Skin of body (tissue), 2 donors: ENCODE data around the gene CNOT2. TPM values are rescaled to one million over a fixed set of nuclear protein-coding genes. Genes with fewer than 3 reads are reported as not detected.

Experiments used
- DNase-seq: peaks from one replicate; lab custom pipeline; 2025; lab: John Stamatoyannopoulos, UW
- total RNA-seq: library from RNA; depleted of rRNA; stranded (reverse); fragments of >200 nt; gene quantifications from one replicate; pipeline ENCODE4 v1.2.3, GENCODE V29; 2014

Gene CNOT2
- total RNA-seq, 1 donor from 2014 or later: 182 TPM

DNA sequence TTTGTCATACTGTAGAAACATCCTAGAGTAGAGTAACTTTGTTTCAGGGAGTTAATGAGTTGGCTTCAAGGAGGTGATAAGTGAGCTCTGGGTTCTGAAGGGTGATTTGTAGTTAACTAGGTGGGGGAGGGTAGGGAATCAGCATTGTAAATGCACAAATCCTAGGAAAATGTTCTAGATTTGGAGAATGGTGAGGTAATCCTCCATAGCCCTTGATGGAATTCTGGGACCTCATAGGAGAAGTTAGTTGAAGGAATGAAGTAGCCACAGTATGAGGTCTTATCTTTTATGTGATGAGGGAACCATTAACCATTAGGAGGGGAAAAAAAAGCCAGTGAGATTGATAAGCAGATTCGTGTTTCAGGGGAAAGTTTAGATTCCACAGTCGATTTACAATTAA lies 8.0 kb downstream of the CNOT2 start:
- no peak for DNase-seq

DNA sequence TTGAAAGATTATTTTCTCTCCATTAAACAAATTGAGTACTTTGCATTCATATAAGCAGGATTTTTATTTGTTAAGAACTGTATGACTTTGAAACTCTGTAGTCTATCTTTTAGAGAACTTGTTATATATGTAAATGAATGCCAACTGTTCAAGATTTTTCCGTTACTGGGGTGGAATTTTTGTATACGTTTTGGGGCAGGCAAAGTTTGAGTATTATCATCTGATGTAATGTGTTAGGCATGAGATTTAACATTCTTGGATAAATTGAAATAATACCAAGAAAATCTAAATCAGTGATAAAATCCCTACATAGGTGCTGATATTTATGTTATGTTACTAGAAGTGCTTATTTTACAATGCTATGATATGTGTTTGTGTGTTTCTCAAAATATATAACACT lies 8.4 kb downstream of the CNOT2 start:
- DNase-seq: no peak

DNA sequence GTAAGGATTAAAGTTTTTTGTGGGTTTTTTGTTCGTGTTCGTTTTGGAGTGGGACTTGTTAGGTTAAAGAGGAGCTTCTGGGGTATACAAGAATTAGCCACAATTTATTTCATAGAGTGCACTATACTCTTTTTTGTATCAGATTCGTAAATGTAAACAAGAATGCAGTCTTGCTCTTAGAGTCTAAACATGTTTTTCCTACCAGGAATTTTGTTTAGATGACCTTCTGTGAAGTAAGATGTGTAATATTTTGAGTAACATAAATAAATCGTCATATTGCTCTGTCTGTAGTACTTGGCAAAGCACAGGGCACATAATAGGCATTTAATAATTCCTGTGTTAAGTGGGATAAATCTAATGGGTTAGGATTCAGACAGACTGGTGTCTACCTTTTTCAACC lies 9.6 kb downstream of the CNOT2 start:
- no peak for DNase-seq

DNA sequence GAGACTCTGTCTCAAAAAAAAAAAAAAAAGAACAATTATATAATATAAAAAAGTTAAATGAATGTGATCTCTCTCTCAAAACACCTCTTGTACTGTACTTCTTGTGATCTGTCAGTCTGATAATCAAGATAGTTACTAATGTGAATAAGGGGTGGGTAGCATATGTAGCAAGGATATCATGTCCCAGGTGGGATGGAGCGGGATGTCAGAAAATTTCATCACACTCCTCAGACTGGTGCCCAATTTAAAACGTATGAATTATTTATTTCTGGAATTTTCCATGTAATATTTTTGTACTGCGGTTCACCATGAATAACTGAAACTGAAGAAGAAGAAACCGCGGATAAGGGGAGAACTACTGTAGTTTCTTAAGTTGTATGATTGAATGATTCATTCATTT lies 11.0 kb downstream of the CNOT2 start:
- DNase-seq: no peak

DNA sequence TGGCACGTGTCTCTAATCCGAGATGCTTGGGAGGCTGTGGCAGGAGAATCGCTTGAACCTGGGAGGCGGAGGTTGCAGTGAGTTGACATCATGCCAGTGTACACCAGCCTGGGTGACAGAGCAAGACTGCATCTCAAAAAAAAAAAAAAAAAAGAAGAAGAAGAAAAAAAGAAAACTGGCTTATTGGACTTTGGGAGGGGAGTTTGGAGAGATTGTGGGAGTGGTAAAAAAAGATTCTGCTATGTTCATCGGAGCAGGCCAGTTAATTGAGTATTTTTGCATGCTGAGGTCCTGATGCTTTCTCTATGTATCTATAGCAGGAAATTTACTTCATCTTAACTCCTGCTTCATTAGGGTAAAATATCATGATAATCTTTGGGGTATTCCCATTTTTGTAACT lies 11.6 kb downstream of the CNOT2 start:
- DNase-seq: no peak

DNA sequence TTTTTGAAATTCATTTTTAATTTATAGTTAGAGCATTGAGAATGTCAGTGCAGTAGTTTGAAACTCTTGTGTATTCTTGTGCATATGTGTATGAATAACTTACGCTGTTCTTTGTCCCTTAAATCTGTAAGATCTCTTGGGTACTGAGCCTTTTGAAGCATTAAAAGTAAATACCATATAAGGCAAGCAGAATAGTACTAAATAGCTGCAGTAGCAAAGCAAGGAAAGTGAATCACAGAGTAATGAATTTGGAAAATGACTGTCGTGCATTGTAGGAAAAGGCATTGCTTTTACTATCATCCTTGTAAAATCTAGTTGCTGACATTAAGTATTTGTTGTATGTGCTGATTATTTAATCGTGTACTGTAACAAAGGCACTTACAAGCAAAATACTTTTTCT lies 12.1 kb downstream of the CNOT2 start:
- DNase-seq: peak; percentile 9

DNA sequence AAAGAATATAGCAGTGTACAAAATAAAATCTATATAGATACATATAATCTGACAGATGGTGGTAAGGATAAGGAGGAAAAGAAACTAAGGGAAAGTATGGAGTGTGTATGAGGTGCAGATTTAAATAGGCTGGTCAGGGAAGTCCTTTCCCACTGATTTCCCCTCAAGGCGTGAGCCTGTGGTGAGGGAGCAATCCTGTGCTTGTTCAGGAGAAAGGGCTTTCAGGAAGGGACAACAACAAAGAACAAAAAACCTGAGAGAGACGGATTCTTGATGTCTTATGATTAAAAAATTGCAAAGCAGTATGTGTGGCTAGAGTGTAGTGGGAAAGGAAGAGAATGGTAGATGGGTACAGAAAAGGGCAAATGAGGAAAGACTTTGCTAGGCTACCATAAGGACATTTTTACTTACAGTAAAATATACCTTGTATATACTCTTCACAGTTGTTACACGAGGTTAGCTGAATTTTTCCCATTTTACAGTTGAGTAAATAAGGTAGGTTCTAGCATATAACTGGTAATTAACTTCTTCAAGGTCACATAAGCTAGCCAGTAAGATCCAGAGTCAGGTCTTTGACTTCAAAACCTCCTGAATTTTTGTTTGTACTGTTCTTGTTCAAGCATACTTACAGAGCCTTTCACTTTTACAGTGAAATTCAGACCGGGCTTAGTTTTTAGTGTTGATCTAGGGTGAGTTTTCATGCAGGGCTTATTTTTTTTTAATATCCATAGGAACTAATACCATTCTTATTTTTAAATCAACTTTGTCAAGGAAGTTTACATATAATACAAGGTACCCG lies 15.6 kb downstream of the CNOT2 start:
- no peak for DNase-seq

DNA sequence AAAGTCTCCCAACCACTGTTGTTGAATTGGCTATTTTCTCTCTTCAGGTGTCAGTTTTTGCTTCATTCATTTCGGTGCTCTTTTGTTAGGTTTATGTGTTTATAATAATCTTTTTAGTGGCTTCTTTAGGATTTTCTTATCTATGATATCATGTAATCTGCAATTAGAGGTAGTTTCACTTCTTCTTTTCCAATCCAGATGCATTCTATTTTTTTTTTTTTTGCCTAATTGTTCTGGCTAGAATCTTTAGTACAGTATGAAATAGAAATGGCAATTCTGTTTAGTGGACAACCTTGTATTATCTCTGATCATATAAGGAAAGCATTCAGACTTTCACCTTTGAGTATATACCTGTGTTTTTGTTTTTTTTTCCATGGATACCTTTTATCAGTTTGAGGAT lies 17.4 kb downstream of the CNOT2 start:
- DNase-seq: no peak

DNA sequence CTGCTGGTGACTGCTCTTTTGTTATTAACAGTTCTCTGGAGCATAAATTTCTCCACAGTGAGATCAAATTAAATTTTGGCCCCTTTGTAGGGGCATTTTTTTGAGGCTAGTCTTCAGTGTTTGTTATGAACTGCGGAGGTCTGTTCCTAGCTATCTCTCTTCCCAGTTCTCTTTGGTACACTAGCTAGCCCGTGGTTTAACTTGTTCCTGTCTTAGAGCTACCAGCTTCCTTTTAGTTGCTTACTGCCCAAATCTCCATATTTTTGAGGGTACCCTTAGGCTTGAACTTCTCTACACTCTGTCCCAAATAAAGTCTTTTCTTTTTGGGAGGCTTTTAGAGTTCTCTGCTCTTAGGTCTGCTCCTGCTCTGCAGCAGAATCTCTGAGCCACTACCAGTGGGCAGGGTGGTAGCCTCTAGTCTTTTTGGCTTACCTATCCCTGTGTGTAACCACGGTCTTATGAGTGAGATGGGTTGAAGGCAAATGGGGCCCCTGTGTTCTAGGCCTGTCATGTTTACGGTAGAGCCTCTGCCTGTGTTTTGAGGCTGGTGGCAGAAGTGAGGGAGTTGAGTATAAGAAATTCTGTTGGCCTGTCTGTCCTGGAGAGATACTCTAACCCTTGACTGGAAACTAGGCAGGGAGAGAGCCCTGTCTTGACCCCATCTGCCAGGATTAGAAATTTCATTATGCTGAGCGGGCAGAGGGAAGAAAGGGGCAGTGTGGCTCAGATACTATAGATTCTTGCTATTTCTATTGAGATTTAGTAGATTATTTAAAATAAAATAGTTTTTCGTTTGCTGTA lies 21.0 kb downstream of the CNOT2 start:
- DNase-seq: no peak

DNA sequence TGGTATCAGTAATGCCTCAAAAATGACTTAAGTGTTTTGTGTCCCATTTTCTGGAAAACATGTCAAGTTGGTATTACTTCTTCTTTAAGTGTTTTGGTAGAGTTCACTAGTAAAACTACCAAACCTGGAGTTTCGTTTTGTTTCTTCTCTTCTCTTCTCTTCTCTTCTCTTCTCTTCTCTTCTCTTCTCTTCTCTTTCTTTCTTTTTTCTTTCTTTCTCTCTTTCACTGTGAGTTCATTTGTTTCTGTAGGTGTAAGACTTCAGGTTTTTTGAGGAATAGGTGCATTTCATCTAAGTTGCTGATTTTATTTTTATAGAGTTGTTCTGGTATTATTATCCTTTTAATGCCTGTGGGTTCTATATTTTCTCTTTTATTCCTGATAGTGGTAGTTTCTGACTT lies 21.9 kb downstream of the CNOT2 start:
- no peak for DNase-seq

DNA sequence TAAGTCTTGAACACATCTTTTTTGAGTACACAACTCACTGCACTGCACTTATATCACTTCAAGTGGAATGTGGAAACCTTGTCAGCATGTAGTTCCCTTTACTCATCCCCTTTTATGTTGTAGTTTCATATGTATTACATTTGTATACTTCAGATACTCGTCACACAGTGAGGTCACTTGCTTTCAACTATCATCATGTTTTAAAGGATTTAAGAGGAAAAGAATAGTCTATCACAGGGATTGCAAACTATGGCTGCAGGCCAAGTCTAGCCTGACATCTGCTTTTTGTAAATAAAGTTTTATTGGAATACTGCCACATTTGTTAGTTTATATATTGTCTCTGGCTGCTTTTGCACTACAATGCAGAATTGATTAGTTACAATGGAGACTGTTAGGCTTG lies 24.3 kb downstream of the CNOT2 start:
- DNase-seq: no peak

DNA sequence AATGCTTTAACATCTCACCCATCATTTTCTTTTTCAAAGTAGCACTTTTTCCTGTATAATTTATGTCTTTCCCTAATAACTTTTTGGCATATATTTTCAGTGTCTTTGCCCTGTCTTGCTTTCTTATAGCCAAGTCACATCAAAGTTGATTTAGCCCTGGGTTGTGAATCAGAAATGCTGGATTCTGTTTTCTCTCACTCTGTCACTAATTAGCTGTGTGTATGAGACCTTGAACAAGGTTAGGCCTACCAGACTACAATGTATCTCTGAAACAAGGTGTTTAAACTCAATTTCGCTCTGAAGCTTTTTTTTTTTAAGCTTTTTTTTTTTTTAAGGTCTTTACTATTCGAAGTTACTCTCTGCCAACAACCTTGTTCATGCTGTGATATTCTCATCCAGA lies 25.7 kb downstream of the CNOT2 start:
- peak; percentile 54 for DNase-seq

DNA sequence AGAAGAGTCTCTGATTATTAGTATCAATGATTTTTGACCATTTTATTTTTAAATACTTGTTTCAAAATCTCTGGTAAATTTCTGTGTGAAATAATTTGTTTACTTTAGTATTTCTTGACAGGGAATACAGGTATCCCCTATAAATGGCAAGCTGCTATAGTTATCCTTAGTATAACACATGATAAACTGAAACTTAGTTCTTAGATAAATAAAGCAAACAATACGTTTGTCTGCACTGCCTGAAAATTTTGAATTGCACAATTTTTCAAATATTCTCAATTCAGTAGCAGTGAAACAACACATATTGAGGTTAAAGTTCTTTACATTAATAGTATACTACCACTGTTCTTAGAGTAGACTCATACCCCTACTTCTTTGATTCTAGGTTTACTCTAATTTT lies 26.9 kb downstream of the CNOT2 start:
- DNase-seq: no peak

DNA sequence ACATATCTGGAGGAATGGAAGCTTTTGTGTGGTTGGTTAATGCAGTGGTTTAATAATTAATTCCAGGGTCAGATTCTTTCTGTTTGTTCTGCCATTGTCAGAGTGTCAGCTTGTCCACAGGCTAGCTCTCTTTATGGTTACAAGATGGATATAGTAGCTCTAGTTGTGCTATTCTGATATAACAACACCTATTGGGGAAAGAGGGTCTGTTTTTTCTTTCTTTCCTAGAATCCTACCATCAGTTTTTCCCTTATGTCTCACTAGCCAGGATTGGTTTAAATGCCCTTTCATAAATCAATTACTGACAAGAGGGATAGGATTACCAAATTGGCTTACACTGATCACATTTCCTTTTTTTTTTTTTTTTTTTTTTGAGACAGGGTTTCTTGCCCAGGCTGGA lies 27.8 kb downstream of the CNOT2 start:
- no peak for DNase-seq

DNA sequence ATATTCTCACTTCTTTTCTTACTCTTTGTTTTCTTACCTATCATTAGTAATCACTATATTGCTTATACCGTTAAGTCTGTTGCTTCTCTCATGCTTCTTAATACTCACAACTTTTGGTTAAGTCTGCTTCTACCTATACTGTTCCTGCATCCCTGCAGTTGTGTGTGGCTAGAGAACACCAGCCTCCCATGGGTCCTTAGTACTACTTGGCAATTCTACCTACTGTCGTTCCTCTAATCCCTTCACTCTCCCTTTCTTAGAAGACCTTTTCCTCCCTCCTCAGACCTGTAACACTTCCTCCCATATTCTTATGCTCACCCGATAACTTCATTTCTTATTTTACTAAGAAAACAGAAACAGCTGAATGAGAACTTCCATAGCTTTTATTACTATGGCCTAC lies 29.3 kb downstream of the CNOT2 start:
- DNase-seq: no peak

DNA sequence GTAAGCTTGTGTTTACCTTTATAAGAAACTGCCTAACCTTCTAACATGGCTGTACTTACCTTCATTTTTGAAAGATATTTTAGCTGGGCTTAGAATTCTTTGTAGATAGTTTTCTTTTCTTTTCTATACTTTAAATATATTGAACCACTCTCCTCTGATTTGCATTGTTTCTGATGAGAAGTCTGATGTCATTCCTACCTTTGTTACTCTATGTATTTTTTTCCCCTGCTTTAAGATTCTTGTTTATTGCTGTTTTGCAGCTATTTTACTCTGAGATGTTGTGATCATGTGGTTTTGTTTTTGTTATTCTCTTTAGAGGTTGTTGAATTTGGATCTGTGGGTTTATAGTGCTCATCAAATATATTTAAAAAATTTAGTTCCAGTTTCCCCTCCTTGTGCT lies 31.8 kb downstream of the CNOT2 start:
- DNase-seq: no peak

DNA sequence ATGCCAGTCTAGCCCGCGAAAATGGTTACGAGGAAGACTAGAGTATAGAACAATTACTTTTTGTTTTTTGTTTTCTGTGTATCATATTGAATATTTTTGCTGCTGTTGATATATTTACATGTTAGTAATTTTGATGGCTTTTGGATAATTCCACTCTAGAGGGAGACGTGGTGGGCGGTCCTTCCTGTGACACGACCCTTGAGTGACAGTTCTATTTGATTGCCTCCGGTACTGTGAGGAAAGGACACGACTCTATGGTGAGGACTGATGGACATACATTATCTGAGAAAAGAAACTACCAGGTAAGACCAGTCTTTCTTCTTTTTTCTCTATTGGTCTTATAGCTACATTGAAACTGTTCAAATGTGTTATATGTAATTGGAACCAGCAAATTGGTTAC lies 34.7 kb downstream of the CNOT2 start:
- DNase-seq: no peak

DNA sequence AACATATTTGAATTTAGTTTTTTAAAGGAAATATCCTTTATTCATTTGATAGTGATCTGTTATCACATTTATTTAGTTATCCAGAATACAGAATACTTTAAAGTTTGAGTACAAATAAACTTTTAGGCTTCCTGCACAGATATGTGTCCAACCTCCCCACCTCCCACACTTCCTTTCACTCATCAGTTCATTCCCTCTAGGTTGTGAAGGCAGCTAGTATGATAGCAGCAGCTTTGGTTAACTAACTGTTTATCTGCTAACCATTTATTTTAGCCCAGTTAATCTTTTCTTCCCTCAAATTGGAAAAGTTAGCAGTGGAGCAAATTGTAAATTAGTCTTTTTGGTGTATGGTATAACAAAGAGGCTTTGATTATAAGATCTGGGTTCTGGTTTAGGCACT lies 35.7 kb downstream of the CNOT2 start:
- DNase-seq: no peak

DNA sequence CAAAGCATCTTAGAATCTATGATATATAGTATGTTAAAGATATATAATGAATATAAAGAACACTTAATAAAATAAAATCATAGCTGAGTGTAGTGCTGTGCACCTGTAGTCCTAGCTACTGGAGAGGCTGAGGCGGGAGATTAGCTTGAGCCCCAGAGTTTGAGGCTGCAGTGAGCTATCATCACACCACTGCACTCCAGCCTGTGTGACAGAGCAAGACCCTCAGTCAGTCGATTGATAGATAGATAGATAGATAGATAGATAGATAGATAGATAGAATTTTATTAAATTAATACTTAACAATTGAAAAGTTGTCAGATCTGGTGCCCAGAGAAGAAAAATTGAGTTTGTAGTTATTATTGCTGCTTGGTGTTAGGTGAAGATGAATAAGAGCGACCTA lies 40.0 kb downstream of the CNOT2 start:
- DNase-seq: no peak

DNA sequence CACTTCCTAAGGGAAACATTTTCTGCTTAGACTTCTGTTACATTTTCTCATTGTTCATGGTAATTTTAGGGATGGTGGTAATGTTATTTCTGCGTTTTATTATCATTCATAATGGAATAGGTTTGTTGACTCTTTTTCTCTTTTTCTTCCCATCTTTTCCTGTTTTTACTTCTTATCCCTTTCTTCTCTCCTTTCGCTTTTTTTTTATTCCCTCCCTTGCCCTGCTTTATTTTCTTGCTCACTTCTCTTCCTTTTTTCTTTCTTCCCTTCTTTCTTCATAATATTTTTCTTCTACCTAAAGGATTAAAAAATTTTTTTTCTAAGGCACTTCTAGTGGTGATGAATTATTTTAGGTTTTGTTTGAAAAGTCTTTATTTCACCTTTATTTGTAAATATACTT lies 45.6 kb downstream of the CNOT2 start:
- no peak for DNase-seq

DNA sequence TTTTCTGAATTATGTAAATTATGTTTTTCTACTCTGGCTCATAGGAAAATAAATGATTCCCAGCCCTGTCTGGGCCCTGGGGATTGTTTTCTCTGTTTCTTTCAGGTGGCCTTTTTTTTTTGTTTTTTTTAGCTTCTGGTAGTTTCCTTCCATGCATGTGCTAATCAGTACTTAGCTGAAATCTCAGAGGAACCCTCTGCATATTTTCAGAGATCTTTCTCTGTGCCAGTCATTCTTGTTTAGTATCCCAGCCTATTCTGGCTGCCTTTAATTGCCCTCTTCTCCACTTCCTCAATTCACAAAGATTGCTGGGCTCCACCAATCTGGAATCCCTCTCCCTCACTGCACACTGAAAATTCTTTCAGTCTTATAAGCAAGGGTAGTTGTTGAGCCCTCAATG lies 46.9 kb downstream of the CNOT2 start:
- no peak for DNase-seq

DNA sequence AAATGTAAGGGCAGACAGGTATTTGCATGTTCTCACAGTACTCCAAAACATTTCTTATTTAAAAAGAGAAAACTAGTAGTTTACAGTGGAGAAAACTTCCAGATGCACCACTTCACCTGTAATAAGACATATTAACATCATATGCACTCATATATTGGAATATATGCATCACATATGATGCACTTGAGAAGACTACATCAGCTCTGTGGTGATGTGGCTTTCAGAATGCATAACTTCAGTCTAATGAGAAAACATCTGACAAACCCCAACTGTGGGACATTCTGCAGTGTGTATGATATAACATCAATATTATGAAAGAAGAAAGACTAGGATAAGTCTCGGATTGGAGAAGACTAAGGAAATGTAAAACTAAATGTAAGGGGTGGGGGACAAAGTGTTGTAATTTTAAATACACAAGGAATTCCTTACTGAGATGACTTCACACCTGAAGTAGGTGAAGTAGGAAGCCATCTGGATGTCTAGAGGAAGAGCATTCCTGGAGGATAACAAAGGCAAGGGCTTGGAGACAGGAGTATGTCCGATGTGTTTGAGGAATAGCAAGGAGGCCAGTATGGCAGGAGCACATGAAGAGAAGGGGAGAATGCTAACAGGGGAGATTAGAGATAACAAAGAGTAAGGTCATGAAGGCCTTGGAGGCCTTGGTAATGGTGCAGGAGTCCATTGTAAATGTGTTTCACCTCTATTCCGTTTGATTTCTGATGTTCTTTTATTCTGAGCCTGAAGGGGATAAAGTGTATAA lies 49.0 kb downstream of the CNOT2 start:
- no peak for DNase-seq
